Measurements from ENCODE around the gene ITIH3. TPM values are rescaled to one million over a fixed set of nuclear protein-coding genes. Genes with fewer than 3 reads are reported as not detected.

Gene ITIH3
- total RNA-seq, 1 experiment from 2014 or later = not detected

GRCh38 chr3:52827866-52828376 is 33.3 kb downstream of the ITIH3 start:
- no peak overlapping the region for H3K4me3 Mint-ChIP-seq
- Histone ChIP-seq H3K79me2 (ENCODE audit: insufficient read depth, low read length) (no peaks in the 10 kb centered on the region), H3K56ac (ENCODE audit: insufficient read length, low read depth, low read length) (no peak overlapping the region), H2BK20ac (ENCODE audit: low read depth, low read length, poor library complexity, severe bottlenecking) (no peak overlapping the region), H3K4ac (ENCODE audit: low read depth, low read length) (no peak overlapping the region), H3K18ac (ENCODE audit: insufficient read length, low read depth, low read length) (no peak overlapping the region), H3K14ac (ENCODE audit: insufficient read depth, low read length) (no peak overlapping the region), H3K9me3 (ENCODE audit: control insufficient read depth, low read depth, low read length) (no peaks in the 10 kb centered on the region), H3K79me1 (ENCODE audit: insufficient read depth, low read depth, low read length, poor library complexity, severe bottlenecking) (no peaks in the 10 kb centered on the region), H3K4me2 (ENCODE audit: insufficient read depth, insufficient read length, low read length) (no peak overlapping the region), H4K20me1 (ENCODE audit: control insufficient read depth, insufficient read depth, insufficient read length) (no peaks in the 10 kb centered on the region), H2AK5ac (ENCODE audit: insufficient read length, low read length) (no peak overlapping the region), H2BK5ac (ENCODE audit: insufficient read length, low read length) (no peak overlapping the region), H3K9ac (ENCODE audit: extremely low read depth, insufficient read length, low read length) (no peak overlapping the region), H4K5ac (ENCODE audit: insufficient read length, low read depth, low read length) (no peak overlapping the region), H3T11ph (ENCODE audit: low read length) (no peak overlapping the region), H3K23ac (ENCODE audit: insufficient read length, low read depth, low read length) (no peak overlapping the region), H3K23me2 (ENCODE audit: insufficient read length, low read depth, low read length, poor library complexity, severe bottlenecking) (no peaks in the 10 kb centered on the region), H3K27ac (ENCODE audit: insufficient read length, low read depth, low read length) (no peak overlapping the region), H2BK120ac (ENCODE audit: low read depth, low read length, poor library complexity, severe bottlenecking) (no peak overlapping the region), H3K27me3 (ENCODE audit: insufficient read depth, low read length) (no peaks in the 10 kb centered on the region; the same call in 1 of the 2 replicates), H3K4me1 (ENCODE audit: insufficient read depth, low read length) (no peaks in the 10 kb centered on the region), H2BK15ac (ENCODE audit: low read depth, low read length) (no peak overlapping the region), H2BK12ac (ENCODE audit: insufficient read length, low read depth, low read length) (no peak overlapping the region), H4K91ac (ENCODE audit: insufficient read length, low read depth, low read length) (no peak overlapping the region), H4K8ac (replicated peaks; ENCODE audit: insufficient read length, low read depth, low read length) (no peak overlapping the region), H2AFZ (ENCODE audit: low read length) (no peak overlapping the region)
- DNase-seq = no peak
- no CpG with 5 or more reads among the region's 10 CpGs for WGBS (ENCODE audit: extremely low coverage, insufficient read length, low lambda C conversion rate)
- H3K36me3 Mint-ChIP-seq (ENCODE audit: insufficient read depth in 1 of 3, low read depth in 3 of 3) = no peaks in the 10 kb centered on the region; a peak in 2 of 7 replicates
- peak; percentile 48; the same call in 2 of the 3 replicates for TF ChIP-seq CTCF (conservative IDR thresholded peaks at IDR 0.05)
- peaks cover 8 to 15% of the 10 kb centered on the region in 2 experiments for H3K4me1 Mint-ChIP-seq
- H3K27me3 Mint-ChIP-seq (ENCODE audit: low read depth) = no peaks in the 10 kb centered on the region; the same call in 1 of the 2 replicates
- no peaks in the 10 kb centered on the region for H3K9me3 Mint-ChIP-seq
- H3K27ac Mint-ChIP-seq = peak overlapping the region in 1 of 3 experiments; percentile 40; a peak in 1 of 7 replicates

Data from H9 (cell line).